HG02759 (cell line): Measurements from ENCODE around the gene WAS.

Experiments used
- ATAC-seq: cut with Tn5 transposase; IDR thresholded peaks from one replicate; pipeline ENCODE4 v1.9.1; 2021; ENCODE audit warnings: mild to moderate bottlenecking, moderate library complexity; ENCODE audit not compliant: unreplicated experiment

Gene WAS

DNA sequence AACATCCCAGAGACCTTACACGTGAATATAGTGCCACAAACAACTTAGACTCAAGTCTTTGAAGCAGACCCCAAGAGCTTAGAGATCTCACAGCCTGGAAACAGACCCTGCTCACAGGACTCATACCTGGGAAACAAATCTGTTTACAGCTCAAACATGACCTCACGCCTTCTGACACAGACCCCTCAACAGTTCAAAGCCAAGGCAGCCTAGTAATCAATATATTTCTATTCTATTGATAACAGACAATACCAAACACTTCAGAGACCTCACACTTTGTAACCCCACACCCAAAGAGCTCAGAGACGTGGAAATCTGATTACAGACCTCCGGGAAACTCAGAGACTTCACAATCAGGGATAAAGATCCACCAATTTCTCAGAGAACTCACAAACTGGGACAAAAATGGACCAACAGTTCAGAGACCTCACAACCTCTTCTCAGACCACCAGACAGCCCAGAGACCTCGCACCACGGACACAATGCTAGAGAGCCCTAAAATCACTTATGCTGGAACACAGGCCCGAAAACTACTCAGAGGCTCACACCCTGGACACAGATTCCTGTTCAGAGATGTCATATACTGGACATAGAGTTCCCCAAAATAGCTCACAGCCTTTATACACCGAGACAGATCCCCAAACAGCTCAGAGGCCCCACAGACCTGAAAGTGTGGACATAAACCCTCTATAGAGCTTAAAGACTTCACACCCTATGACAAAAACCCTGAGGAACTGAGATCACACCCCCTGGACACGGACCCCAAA is 27.7 kb downstream of the WAS start:
- ATAC-seq = no peak

DNA sequence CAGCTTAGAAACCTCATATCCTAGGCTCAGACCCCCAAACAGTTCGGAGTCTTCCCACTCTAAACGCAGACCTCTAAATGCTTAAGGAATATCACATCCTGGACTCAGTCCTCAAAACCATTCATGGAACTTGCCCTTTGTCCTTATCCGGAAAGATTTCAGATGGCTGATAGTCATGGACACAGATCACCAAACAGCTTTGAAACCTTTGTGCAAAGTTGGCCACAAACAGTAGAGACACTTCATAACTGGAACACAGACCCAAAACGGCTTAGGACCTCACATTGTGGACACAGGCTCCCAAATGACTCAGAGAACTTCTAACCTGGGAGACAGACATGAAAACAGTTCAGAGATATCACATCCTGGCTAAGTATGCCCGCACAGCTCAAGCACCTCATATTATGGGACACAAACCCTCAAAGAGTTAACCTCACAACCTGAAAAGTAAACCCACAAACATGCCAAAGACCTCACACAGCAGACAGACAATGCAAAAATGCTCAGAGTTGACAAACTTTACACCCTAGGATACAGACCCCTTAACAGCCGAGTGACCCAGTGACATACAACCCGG is 28.4 kb downstream of the WAS start:
- ATAC-seq = no peak

DNA sequence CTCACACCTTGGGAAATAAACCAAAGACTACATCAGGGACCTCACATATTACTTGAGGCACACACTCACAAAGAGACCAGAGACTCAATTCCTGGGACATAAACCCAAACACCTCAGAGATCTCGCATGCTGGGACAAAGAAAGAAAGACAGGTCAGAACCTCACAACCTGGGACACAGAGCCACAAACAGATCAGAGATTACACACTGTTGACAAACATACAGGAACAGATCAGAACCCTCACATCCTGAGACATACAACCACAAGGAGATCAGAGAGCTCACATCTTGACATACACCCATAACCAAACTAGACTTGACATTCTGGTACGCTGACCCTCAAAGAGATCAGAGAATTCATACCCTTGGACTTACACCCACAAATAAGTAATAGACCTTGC is 30.2 kb downstream of the WAS start:
- no peak for ATAC-seq

DNA sequence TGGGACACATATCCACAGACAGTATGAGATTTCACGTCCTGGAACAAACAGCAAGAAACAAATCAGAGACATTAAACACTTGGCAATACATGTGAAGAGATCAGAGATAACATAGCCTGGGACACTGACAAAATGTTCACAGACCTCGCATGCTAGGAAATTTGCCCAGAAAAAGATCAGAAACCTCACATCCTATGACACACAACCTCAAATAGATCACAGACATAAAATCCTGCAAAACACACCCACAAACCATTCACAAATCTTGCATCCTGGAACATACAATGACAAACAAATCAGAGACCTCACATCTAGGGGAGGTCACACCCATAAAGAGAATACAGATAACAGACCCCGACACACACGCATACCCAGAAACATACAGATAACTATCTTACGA is 31.0 kb downstream of the WAS start:
- no peak for ATAC-seq

DNA sequence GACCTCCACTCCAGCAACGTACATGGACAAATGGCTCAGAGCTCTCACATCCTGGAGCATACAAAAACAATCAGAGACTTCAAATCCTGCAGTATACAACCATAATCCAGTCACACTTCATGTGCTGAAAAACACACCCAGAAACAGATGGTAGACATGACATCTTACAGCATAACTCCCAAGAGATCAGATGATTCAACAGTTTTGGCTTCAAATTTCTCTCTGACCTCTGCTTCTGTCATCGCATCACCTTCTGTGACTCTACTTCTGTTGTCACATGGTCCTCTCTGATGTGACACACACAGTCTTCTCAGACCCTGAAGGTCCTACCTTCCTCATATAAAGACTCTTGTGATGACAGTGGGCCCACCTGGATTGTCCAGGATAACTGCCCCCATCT is 31.5 kb downstream of the WAS start:
- ATAC-seq = no peak

DNA sequence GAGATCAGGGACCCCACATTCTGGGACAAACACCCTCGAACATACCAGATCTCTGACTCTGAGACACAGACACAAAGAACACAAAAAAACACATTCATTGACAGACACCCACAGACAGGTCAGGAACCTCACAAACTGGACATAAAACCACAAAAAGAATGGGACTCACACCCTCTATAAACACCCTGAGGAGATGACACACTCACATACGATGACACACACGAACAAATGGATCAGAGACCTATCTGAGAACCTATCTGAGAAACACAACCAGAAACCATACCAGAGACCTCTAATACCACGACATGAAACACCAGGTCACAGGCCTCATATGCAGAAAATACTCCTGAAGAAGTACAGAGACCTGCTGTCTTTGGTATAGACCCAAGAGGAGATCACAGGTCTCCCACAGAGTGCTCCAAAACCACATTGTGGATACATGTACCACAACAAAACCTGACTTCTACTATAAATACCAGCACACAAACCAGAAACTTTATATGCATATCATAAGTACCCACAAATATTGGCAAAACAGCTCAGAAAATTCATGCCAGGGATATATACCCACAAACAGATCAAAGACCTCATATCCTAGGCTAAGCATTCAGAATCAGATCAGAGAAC is 32.4 kb downstream of the WAS start:
- no peak for ATAC-seq

DNA sequence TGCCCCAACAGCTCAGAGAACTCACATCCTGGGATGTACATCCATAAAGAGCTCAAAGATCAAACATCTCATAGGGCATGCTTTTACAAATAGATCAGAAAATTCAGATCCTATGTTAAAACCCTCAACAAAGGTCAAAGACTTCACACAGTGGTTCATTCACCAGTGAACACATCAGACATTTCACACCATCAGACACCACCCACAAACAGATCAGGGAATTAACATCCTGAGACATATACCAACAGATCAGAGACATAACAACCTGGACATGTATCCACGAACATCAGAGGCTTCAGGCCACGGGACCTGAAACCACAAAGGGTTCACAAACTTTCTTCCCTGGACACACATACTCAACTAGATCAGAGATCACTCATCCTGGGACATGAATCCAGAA is 36.4 kb downstream of the WAS start:
- no peak for ATAC-seq

DNA sequence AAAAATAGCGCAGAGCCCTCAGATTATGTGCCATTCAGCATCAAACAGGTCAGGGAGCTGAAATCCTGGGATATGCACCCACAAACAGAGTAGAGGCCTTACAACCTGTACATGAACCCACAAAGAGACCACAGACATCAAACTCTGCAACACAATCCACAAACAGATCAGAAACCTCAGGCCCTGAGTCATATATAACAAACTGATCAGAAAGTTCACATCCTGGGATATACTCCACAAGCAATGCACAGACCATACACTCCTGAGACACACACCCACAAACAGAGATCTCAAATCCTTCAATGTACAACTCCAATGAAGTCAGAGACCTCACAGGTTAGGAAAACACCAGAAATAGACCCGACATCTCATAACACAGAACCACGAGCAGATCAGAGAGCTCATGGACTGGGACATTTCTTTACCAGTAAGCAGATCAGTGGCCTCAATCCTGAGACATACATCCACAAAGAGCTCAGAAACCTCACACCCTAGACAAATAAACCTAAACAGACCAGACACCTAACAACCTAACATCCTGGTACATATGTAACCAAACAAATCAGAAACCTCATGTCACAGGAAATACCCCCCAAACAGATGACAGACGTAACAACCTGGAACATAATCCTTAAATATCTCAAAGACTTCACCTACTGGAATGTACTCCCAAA is 37.1 kb downstream of the WAS start:
- ATAC-seq = no peak

DNA sequence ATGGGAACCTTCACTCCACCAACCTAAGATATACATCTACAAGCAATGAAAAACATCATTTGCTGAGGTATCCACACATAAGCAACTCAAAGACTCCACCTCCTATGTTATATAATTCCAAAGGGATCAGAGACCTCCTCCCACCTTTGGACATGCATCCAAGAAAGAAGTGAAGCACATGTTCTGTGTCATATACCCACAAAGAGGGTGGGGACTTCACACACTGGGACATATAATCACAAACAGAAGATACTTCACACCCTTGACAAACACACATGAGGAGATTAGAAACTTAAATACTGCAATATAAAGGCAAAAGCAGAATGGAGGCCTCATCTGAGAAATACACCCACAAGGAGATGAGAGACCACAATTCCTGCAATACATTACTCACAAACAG is 38.3 kb downstream of the WAS start:
- no peak for ATAC-seq

DNA sequence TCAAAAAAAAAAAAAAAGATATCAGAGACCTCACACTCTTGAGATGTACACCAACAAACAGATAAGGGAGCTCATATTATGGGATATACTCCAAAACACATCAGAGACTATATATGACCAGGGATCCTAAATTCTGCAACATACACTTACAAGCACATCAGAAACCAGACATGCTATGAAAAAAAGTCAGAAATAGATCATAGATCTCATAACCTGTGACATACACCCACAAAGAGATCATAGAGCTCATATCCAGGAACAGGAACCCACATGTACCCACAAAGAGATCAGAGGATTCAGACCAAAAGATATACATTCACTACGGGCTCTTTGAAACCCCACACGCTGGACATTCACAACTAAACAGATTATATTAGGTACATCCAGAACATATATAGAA is 43.0 kb downstream of the WAS start:
- no peak for ATAC-seq

DNA sequence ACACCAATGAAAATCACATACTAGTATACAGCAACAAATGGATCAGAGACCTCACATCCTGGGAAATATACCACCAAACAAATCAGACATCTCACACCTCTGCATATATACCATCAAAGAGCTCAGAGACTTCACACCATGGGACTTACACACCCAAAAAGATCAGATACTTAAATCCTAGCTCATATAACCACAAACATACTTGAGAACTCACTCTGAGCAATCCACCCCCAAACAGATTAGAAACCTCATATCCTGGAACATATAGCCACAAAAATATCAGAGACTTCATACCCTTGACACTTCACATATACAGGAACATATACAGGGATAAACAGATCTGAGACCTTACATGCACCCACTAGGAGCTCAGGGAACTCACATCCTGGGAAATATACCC is 45.1 kb downstream of the WAS start:
- ATAC-seq = no peak

DNA sequence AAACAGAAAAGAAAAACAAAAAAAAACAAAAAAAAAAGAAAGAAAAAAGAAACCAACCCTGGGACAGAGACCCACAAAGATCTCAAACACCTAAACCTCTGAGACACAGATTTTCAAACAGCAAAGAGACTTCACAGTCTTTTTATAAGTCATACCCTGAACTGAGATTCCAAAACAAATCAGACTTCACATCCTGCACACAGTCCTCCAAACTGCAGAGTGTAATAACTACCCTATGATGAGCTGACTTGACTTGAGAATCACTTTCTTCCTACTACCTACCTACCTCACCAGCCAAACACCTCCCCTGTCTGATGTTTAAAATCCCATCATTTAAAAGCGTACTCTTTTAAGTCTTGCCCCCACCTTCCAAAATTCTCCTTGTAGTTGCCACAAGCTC is 52.7 kb downstream of the WAS start:
- ATAC-seq = no peak

DNA sequence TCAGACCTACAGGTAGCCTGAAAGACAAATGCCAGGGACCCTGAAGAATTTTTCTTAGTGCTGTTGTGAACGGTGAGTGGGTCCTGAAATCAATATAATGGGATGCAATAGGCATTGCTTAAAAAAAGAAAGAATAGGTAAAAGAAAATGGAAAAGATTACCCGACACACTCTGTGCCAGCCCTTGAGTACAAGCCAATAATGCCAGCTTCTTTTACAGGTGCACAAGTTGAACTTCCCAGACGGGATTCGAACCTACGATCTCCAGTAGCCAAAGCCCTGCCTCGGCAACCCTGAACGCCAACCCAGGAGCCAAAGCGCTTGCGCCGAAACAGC is 53.2 kb downstream of the WAS start:
- no peak for ATAC-seq

DNA sequence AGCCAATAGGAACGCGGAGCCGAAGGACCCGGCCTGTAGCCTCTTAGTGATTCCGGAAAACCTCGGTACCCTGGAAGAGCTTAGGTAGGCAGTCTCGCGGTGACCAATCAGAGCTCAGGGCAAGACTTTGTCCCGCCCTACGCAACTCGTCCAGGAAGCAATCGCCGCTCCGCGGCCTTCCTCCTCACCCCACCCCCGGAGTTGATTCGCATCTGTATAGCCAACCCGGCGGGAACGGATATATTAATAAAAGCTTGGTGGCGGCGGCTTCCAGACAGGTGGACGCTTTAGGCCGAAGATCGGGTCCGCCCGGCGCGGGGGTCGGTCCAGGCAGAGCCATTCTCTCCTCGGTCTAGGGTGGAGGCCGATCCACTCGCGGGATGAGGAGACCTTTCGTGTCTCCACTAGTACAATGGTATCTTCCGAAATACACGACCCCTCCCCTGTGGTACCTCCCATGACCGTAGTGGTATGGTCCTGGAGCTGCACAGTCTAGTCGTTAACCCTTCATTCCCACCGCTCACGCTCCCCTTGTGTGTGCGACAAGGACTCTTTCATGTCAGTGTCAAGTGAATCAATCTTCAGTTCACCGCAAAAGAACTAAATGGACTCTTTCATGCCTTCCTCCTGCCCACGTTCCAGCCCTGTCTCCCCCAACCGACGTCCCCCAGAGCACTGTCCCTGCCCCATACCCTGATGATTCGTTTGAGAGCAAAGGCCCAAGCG is 53.8 kb downstream of the WAS start:
- ATAC-seq = peak; percentile 99

DNA sequence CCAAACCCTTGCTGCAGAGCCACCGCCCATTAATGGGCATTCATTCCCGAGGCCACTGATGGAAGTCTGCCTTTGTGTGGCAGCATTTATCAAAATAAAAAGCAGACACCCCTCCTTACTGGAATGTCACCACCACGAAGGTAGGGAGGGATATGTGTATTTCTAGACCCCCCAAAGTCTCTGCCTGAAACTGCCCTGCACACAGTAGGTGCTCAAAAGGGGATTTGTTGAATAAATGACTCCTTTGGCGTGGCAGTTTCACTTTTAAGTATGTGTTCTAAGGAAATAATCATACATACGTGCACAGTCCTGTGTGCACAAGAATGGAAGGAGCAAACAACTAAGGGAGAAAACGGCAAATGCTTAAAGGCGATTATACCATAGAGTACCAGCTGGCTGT is 54.3 kb downstream of the WAS start:
- no peak for ATAC-seq
